Endothelial cell of umbilical vein (primary cell): Measurements from ENCODE around the gene CELF2. TPM values are rescaled to one million over a fixed set of nuclear protein-coding genes. Genes with fewer than 3 reads are reported as not detected.

Experiments used
- BruUV-seq: library from RNA; stranded (reverse); fragments of 400-500 nt; replicated peaks from 2 replicates; lab custom pipeline; 2021; lab: Mats Ljungman, UMichigan
- CTCF ChIA-PET: fragments of 300-600, 350-600 bp; sonication (Branson Sonifier 250); formaldehyde crosslinking; loops from one replicate; lab custom pipeline; 2021; ENCODE audit warnings: antibody characterized with exemption, inconsistent platforms; lab: Charles Lee
- POLR2A ChIA-PET: fragments of 300-600, 350-600 bp; sonication (Branson Sonifier 250); formaldehyde crosslinking; loops from one replicate; lab custom pipeline; 2021; ENCODE audit warnings: antibody characterized with exemption, inconsistent platforms; lab: Charles Lee
- DNase-seq: peaks from one replicate; pipeline ENCODE4 v3.0.0-alpha.2; 2011; ENCODE audit warnings: low read depth, low spot score
- FAIRE-seq: peaks from 2 replicates; lab custom pipeline; 2011; peaks lifted over from hg19 to GRCh38; lab: Jason Lieb, UNC
- H2AFZ ChIP-seq: 2 replicates; pipeline ENCODE4 v1.6.0; 2012; ENCODE audit warnings: low read depth, low read length, control low read depth, inconsistent platforms
- H3K27ac ChIP-seq: 2 replicates; pipeline ENCODE4 v1.5.1; 2011; ENCODE audit warnings: low read depth, mild to moderate bottlenecking, control low read depth, low read length, moderate library complexity; ENCODE audit not compliant: insufficient read depth
- H3K27me3 ChIP-seq, 2 experiments: 2 replicates each; pipeline versions ENCODE4 v1.6.0 to v1.6.1; 2011; ENCODE audit warnings: low read length in 2 of 2, mixed read lengths in 1 of 2; ENCODE audit not compliant: control insufficient read depth in 2 of 2, insufficient read depth in 2 of 2
- H3K36me3 ChIP-seq, 2 experiments: 2 replicates in 1 of 2; 3 replicates in 1 of 2; pipeline ENCODE4 v1.5.1; 2011; ENCODE audit warnings: low read length in 2 of 2, mild to moderate bottlenecking in 1 of 2, moderate library complexity in 1 of 2; ENCODE audit not compliant: control insufficient read depth in 2 of 2, insufficient read depth in 2 of 2; ENCODE audit errors: extremely low read depth in 1 of 2
- H3K4me1 ChIP-seq: 3 replicates; pipeline ENCODE4 v1.5.1; 2011; ENCODE audit warnings: mild to moderate bottlenecking, low read length; ENCODE audit not compliant: control insufficient read depth, insufficient read depth; ENCODE audit errors: extremely low read depth
- H3K4me2 ChIP-seq: 2 replicates; pipeline ENCODE4 v1.6.1; 2011; ENCODE audit warnings: low read length, control low read depth, mixed read lengths; ENCODE audit not compliant: insufficient read depth
- H3K4me3 ChIP-seq, 3 experiments: fragments of 200-600 bp in 1 of 3; sonication (generic), shearing (Covaris generic) in 1 of 3; replicated peaks in 1 of 3; 2 replicates each; pipeline ENCODE4 v1.5.1; 2011 to 2016; ENCODE audit warnings: control low read depth in 3 of 3, low read length in 3 of 3, mild to moderate bottlenecking in 2 of 3, inconsistent platforms in 1 of 3, low read depth in 1 of 3, moderate library complexity in 1 of 3; ENCODE audit not compliant: insufficient read depth in 1 of 3
- H3K79me2 ChIP-seq: 2 replicates; pipeline ENCODE4 v1.6.0; 2012; ENCODE audit warnings: low read length, inconsistent platforms; ENCODE audit not compliant: control insufficient read depth, insufficient read depth
- H3K9ac ChIP-seq: replicated peaks from 2 replicates; pipeline ENCODE3; 2011; ENCODE audit warnings: low read length, control low read depth; ENCODE audit not compliant: insufficient read depth; ENCODE audit errors: extremely low read depth
- H3K9me1 ChIP-seq: replicated peaks from 3 replicates; pipeline ENCODE4 v1.6.0; 2011; ENCODE audit warnings: mild to moderate bottlenecking, low read length; ENCODE audit not compliant: control insufficient read depth, insufficient read depth; ENCODE audit errors: extremely low read depth
- H3K9me3 ChIP-seq: replicated peaks from 2 replicates; pipeline ENCODE4 v1.5.1; 2012; ENCODE audit warnings: low read length, inconsistent platforms; ENCODE audit not compliant: control insufficient read depth, insufficient read depth
- H4K20me1 ChIP-seq: replicated peaks from 2 replicates; pipeline ENCODE3; 2011; ENCODE audit warnings: mild to moderate bottlenecking, low read length; ENCODE audit not compliant: control insufficient read depth, insufficient read depth; ENCODE audit errors: extremely low read depth
- EZH2 ChIP-seq: IDR thresholded peaks from 2 replicates; pipeline ENCODE4 v1.6.1; 2012; ENCODE audit warnings: borderline replicate concordance, low read depth, mild to moderate bottlenecking, moderate library complexity, low read length, inconsistent platforms; ENCODE audit not compliant: severe bottlenecking
- FOS ChIP-seq: IDR thresholded peaks from 2 replicates; pipeline ENCODE4 v1.6.1; 2011; ENCODE audit warnings: mild to moderate bottlenecking, low read length, moderate library complexity, borderline replicate concordance; ENCODE audit not compliant: insufficient read depth
- GATA2 ChIP-seq: IDR thresholded peaks from 2 replicates; pipeline ENCODE4 v1.7.0; 2011; ENCODE audit warnings: low read depth, mild to moderate bottlenecking, moderate library complexity, mixed read lengths, low read length; ENCODE audit not compliant: insufficient read length, insufficient read depth
- JUN ChIP-seq: IDR thresholded peaks from 2 replicates; pipeline ENCODE4 v1.6.1; 2011; ENCODE audit warnings: borderline replicate concordance, low read depth; ENCODE audit not compliant: insufficient read length, insufficient read depth
- MYC ChIP-seq: IDR thresholded peaks from one replicate; pipeline ENCODE4 v1.6.1; 2011; ENCODE audit warnings: mild to moderate bottlenecking, low read depth, low read length
- POLR2A ChIP-seq: IDR thresholded peaks from 2 replicates; pipeline ENCODE4 v1.6.1; 2012; ENCODE audit warnings: low read depth, mild to moderate bottlenecking, control low read depth, low read length
- POLR2AphosphoS5 ChIP-seq: IDR thresholded peaks from 2 replicates; pipeline ENCODE4 v1.6.1; 2012; ENCODE audit warnings: low read depth, mild to moderate bottlenecking, control low read depth, low read length, moderate library complexity; ENCODE audit not compliant: insufficient read depth
- dilution Hi-C: fragments of 300-500 bp; cut with MboI; formaldehyde crosslinking; loops from one replicate; pipeline ENCODE4 v1.15.0; 2019; ENCODE audit warnings: low sequenced_read_pairs; ENCODE audit not compliant: extremely low pct_ligation_motif_present
- intact Hi-C: fragments of 100-400 bp; cut with micrococcal nuclease; formaldehyde crosslinking; loops from one replicate; pipeline ENCODE4 v1.10.0; 2022
- polyA plus RNA-seq, 4 experiments: library from polyadenylated mRNA; depleted of rRNA in 3 of 4; stranded (reverse) in 3 of 4; unstranded in 1 of 4; fragments of >200 nt; gene quantifications; 2 replicates each; pipeline versions ENCODE4 v1.2.1 to v1.2.3, GENCODE V29; 2011 to 2012; ENCODE audit warnings: missing spikeins in 1 of 4
- total RNA-seq: library from RNA; stranded (reverse); gene quantifications from 2 replicates; pipeline ENCODE4 v1.2.3, GENCODE V29; 2021
- TF ChIP-seq, protein P1 (sequence below): IDR thresholded peaks from 2 replicates; pipeline ENCODE4 v1.6.1; 2011; ENCODE audit not compliant: insufficient read depth, insufficient read length
- TF ChIP-seq, protein P2 (sequence below), 2 donors: IDR thresholded peaks; 1 replicate in 1 of 2; 2 replicates in 1 of 2; pipeline ENCODE4 v1.5.1; 2011; ENCODE audit warnings: low read length in 2 of 2, mild to moderate bottlenecking in 2 of 2, moderate library complexity in 2 of 2, control low read depth in 1 of 2, inconsistent platforms in 1 of 2, low read depth in 1 of 2; ENCODE audit not compliant: insufficient read depth in 1 of 2; ENCODE audit errors: extremely low read depth in 1 of 2

The CELF2 gene
- total and polyA plus RNA-seq, 2 donors (not counting 3 experiments of a cell fraction or from before 2014, with no cell fraction given): 21.6 to 42.6 TPM

DNA sequence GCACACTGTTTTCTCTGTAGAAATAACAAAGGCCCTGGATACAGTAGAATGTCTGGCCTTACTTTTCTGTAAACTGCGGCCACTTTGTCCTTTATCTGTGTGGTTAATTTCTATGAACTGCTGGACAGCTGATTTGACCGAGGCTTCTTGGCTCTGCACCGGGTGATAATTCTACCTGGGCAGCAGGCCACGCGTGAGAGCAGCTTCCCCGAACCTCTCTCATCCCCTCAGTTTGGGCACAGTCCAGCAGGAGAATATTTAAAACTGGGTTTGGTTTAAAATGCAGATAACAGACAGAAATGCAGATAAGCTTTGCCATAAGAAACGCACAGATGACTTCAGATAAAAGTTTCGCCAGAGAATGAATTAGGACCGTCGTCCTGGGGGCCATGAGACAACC, 81.0 kb downstream of the CELF2 start:
- H3K4me3 ChIP-seq: no peak overlapping the region
- TF ChIP-seq JUN (no peak), MYC (no peak), POLR2A (no peak), POLR2AphosphoS5 (no peak), EZH2 (no peak), FOS (no peak), GATA2 (no peak)
- TF ChIP-seq, protein P1, sequence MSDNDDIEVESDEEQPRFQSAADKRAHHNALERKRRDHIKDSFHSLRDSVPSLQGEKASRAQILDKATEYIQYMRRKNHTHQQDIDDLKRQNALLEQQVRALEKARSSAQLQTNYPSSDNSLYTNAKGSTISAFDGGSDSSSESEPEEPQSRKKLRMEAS: no peak
- TF ChIP-seq, protein P2, sequence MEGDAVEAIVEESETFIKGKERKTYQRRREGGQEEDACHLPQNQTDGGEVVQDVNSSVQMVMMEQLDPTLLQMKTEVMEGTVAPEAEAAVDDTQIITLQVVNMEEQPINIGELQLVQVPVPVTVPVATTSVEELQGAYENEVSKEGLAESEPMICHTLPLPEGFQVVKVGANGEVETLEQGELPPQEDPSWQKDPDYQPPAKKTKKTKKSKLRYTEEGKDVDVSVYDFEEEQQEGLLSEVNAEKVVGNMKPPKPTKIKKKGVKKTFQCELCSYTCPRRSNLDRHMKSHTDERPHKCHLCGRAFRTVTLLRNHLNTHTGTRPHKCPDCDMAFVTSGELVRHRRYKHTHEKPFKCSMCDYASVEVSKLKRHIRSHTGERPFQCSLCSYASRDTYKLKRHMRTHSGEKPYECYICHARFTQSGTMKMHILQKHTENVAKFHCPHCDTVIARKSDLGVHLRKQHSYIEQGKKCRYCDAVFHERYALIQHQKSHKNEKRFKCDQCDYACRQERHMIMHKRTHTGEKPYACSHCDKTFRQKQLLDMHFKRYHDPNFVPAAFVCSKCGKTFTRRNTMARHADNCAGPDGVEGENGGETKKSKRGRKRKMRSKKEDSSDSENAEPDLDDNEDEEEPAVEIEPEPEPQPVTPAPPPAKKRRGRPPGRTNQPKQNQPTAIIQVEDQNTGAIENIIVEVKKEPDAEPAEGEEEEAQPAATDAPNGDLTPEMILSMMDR (IDR thresholded peaks at IDR 0.05; ENCODE audit: extremely low read depth in 1 of 2, insufficient read depth in 1 of 2, low read depth in 1 of 2, low read length in 2 of 2): no peak
- ChIA-PET POLR2A (no interaction called here), CTCF (no interaction called here)
- intact Hi-C loops: no loop called here
- H3K27me3 ChIP-seq: no peaks in the 10 kb centered on the region
- no peak overlapping the region for H2AFZ ChIP-seq
- FAIRE-seq (no peak), DNase-seq (no peak)
- H3K79me2 ChIP-seq: no peaks in the 10 kb centered on the region
- peaks cover 2% of the 10 kb centered on the region for H4K20me1 ChIP-seq
- no peak overlapping the region for H3K9ac ChIP-seq
- H3K4me2 ChIP-seq: no peak overlapping the region
- H3K27ac ChIP-seq: no peak overlapping the region
- BruUV-seq: no TSS peak
- no peaks in the 10 kb centered on the region for H3K4me1 ChIP-seq
- H3K9me3 ChIP-seq: no peaks in the 10 kb centered on the region
- dilution Hi-C loops: no loop called here
- H3K9me1 ChIP-seq: no peaks in the 10 kb centered on the region
- H3K36me3 ChIP-seq: no peaks in the 10 kb centered on the region
